NB4 (cell line): ENCODE measurements around the gene HOXB3.

Source experiments
- DNase-seq: peaks from one replicate; pipeline ENCODE4 v3.0.0; 2010; ENCODE audit warnings: low read depth
- H3K4me3 ChIP-seq: one replicate; pipeline ENCODE4 v1.5.1; 2011; ENCODE audit warnings: mild to moderate bottlenecking, low read depth, low read length, moderate library complexity
- CTCF ChIP-seq: IDR thresholded peaks from one replicate; pipeline ENCODE4 v1.5.1; 2012; ENCODE audit warnings: low read depth, low read length
- MYC ChIP-seq: IDR thresholded peaks from 2 replicates; pipeline ENCODE4 v1.6.1; 2011; ENCODE audit warnings: low read depth, low read length
- POLR2A ChIP-seq: IDR thresholded peaks from 2 replicates; pipeline ENCODE4 v1.6.1; 2011; ENCODE audit warnings: mild to moderate bottlenecking; ENCODE audit not compliant: insufficient read length; ENCODE audit errors: extremely low read depth
- TF ChIP-seq, protein P1 (sequence below): IDR thresholded peaks from 2 replicates; pipeline ENCODE4 v1.6.1; 2011; ENCODE audit warnings: low read depth, low read length

HOXB3 gene

DNA sequence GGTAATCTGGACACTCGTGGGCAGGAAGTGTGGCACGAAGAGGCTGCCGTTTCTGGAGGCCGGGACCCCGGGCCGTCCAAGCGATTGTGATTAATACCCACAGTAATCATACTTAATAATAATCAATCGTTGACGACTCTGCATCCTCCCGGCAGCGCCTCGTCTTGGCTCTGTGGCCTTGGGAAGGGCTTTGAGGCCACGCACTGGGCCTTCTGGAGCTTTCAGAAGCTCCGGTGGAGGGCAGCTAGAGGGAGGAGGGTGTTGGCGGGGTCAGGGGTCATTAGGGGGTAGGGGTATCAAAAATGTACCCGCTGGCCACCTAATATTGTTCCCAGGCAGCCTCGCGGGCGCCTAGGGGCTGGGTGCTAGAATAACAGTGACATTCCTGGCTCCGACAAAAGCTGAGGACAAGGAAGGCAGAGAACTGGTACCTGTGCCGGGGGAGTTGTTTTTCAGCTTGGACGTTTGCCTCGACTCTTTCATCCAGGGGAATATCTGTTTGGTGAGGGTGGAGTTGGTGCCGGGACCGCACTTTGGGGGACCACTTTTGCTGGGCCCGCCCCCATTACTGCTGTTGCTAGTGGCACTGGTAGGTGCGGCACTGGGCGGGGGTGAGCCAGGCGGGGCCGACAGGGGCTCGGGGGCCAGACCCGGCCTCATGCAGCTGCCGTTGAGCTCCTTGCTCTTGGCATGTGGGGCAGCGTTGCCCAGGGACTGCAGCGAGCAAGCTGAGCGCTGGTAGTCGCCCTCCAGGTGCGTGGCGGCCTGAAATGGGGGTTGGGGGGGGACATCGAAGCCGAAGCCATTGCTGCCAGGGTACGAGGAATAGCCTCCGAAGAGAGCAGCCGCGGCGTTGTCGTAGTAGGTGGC is 38.2 kb downstream of the HOXB3 start:
- TF ChIP-seq, protein P1, sequence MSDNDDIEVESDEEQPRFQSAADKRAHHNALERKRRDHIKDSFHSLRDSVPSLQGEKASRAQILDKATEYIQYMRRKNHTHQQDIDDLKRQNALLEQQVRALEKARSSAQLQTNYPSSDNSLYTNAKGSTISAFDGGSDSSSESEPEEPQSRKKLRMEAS = no peak
- TF ChIP-seq CTCF (no peak), MYC (no peak), POLR2A (no peak)
- no peak overlapping the region for H3K4me3 ChIP-seq
- DNase-seq = no peak

DNA sequence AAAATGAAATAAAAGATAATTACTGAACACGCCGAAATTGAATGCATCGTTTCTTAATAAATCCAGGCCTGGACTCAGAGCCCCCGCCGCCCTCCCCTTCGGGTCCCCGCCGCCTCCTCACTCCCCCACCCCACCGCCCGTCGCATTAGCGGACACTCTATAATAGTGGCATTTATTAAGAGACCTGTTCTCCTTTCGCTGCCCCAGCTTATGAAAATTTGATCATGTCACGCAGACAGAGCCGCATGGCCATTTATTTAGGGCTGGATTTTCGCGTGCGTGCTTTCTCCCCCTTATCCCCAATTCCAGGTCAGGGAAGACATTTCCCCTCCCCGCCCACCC is 38.9 kb downstream of the HOXB3 start:
- DNase-seq = no peak
- no peak overlapping the region for H3K4me3 ChIP-seq
- TF ChIP-seq, protein P1 = no peak
- TF ChIP-seq CTCF (no peak), POLR2A (no peak), MYC (no peak)

DNA sequence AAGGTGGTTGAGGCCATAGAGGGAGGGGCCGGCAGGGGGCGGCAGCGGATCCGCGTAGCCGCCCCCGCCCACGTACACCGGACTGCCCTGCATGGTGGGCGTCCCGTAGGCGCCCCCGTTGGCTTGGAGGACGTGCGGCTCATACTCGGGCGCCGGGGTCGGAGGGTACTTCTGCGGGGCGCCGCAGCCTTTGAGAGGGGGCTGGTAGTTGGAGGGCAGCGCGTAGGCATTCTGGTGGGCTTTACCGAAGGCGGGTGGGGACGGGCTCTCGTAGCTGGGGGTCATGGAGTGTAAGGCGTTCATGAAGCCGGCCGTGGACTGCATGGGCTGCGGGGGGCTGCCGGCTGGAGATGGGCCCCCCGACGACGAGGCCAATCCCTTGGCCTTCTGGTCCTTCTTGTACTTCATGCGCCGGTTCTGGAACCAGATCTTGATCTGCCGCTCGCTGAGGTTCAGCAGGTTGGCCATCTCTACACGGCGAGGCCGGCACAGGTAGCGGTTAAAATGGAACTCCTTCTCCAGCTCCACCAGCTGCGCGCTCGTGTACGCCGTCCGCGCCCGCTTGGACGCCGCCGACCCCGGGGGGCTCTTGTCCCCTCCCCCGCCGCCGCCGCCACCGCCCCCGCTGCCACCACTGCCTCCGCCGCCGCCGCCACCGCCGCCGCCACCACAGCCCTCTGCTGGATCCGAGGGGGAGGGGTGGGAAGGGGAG is 39.4 kb downstream of the HOXB3 start:
- no peak for TF ChIP-seq POLR2A
- no peak for DNase-seq
- H3K4me3 ChIP-seq = no peak overlapping the region

GRCh38 chr17:48549914-48550501 is 40.0 kb downstream of the HOXB3 start:
- no peak overlapping the region for H3K4me3 ChIP-seq
- no peak for TF ChIP-seq POLR2A
- TF ChIP-seq MYC = no peak
- TF ChIP-seq, protein P1 = no peak
- TF ChIP-seq CTCF = no peak
- DNase-seq = no peak

GRCh38 chr17:48549281-48549630 is 40.8 kb downstream of the HOXB3 start:
- DNase-seq = no peak
- H3K4me3 ChIP-seq = no peak overlapping the region
- TF ChIP-seq POLR2A (no peak), CTCF (no peak), MYC (no peak)
- TF ChIP-seq, protein P1 = no peak
